HepG2 (cell line): ENCODE measurements around the gene MYO3A. TPM values are rescaled to one million over a fixed set of nuclear protein-coding genes. Genes with fewer than 3 reads are reported as not detected.

Experiments used
- ATAC-seq: fragments of 200-7000 bp; cut with Tn5 transposase; 3 replicates; pipeline ENCODE4 v1.9.1; 2020; ENCODE audit warnings: mild to moderate bottlenecking, moderate library complexity
- BruUV-seq: library from RNA; stranded (reverse); fragments of 400-500 nt; replicated peaks from 2 replicates; lab custom pipeline; 2021; lab: Mats Ljungman, UMichigan
- CTCF ChIA-PET: fragments of 300-600 bp; formaldehyde crosslinking; extraction: SDS; loops from one replicate; lab custom pipeline; 2021; ENCODE audit warnings: low total read pairs, inconsistent platforms, low intra/inter-chr PET ratio; lab: Yijun Ruan, JAX
- POLR2A ChIA-PET: fragments of 350-600 bp; sonication (Branson Sonifier 250); formaldehyde crosslinking; loops from one replicate; lab custom pipeline; 2020; ENCODE audit warnings: antibody characterized with exemption, inconsistent platforms; lab: Yijun Ruan, JAX
- DNase-seq: peaks from one replicate; pipeline ENCODE4 v3.0.0-alpha.2; 2015; ENCODE audit warnings: low spot score
- FAIRE-seq: peaks from 3 replicates; lab custom pipeline; 2011; peaks lifted over from hg19 to GRCh38; lab: Jason Lieb, UNC
- H2AFZ ChIP-seq: one replicate; pipeline ENCODE4 v1.6.1; 2011; ENCODE audit warnings: low read length, inconsistent platforms
- H3K27ac ChIP-seq: fragments of 300-600 bp; 3 replicates; pipeline ENCODE4 v1.8.0; 2011; ENCODE audit warnings: mixed run types, mild to moderate bottlenecking, mixed read lengths, low read length, inconsistent platforms; ENCODE audit not compliant: insufficient read depth; ENCODE audit errors: extremely low read length
- H3K27me3 ChIP-seq, 2 experiments: fragments of 200-600 bp in 1 of 2; 2 replicates in 1 of 2; 3 replicates in 1 of 2; pipeline versions ENCODE4 v1.6.0 to v1.8.0; 2011; ENCODE audit warnings: low read length in 2 of 2, mild to moderate bottlenecking in 2 of 2, moderate library complexity in 2 of 2, inconsistent platforms in 1 of 2; ENCODE audit not compliant: insufficient read depth in 2 of 2, control insufficient read depth in 1 of 2
- H3K36me3 ChIP-seq, 2 experiments: fragments of 200-600 bp in 1 of 2; replicated peaks in 1 of 2; 2 replicates in 1 of 2; 3 replicates in 1 of 2; pipeline versions ENCODE4 v1.5.1 to v1.8.0; 2011; ENCODE audit warnings: low read length in 2 of 2, inconsistent platforms in 1 of 2; ENCODE audit not compliant: insufficient read depth in 2 of 2, control insufficient read depth in 1 of 2
- H3K4me1 ChIP-seq: 2 replicates; pipeline ENCODE4 v1.5.1; 2012; ENCODE audit warnings: low read length, inconsistent platforms; ENCODE audit not compliant: insufficient read depth
- H3K4me2 ChIP-seq: 2 replicates; pipeline ENCODE4 v1.6.0; 2011; ENCODE audit warnings: low read depth, low read length, inconsistent platforms
- H3K4me3 ChIP-seq, 3 experiments: fragments of 200-600 bp in 1 of 3; sonication (generic), shearing (Covaris generic) in 1 of 3; replicated peaks in 1 of 3; 2 replicates each; pipeline ENCODE4 v1.5.1; 2011 to 2016; ENCODE audit warnings: low read length in 3 of 3, inconsistent platforms in 2 of 3, low read depth in 2 of 3, mild to moderate bottlenecking in 2 of 3, control low read depth in 1 of 3, mixed read lengths in 1 of 3; ENCODE audit not compliant: insufficient read depth in 1 of 3
- H3K79me2 ChIP-seq: one replicate; pipeline ENCODE4 v1.6.1; 2011; ENCODE audit warnings: low read length, inconsistent platforms; ENCODE audit not compliant: insufficient read depth
- H3K9ac ChIP-seq: 2 replicates; pipeline ENCODE4 v1.6.0; 2011; ENCODE audit warnings: mild to moderate bottlenecking, low read depth, low read length, inconsistent platforms; ENCODE audit not compliant: insufficient read depth
- H3K9me3 ChIP-seq: 2 replicates; pipeline ENCODE4 v1.5.1; 2012; ENCODE audit warnings: mild to moderate bottlenecking, low read length
- H4K20me1 ChIP-seq: 2 replicates; pipeline ENCODE4 v1.6.0; 2011; ENCODE audit warnings: inconsistent platforms, mild to moderate bottlenecking, low read length, moderate library complexity; ENCODE audit not compliant: insufficient read depth
- BCL6 ChIP-seq: IDR thresholded peaks from 2 replicates; pipeline ENCODE4 v1.6.1; 2016; ENCODE audit warnings: missing genetic modification reagents, missing compliant biosample characterization
- FIP1L1 ChIP-seq: fragments of 200-400 bp; formaldehyde crosslinking; IDR thresholded peaks from 2 replicates; pipeline ENCODE4 v1.6.1; 2018; ENCODE audit warnings: low read depth, mild to moderate bottlenecking, low read length, moderate library complexity, borderline replicate concordance; ENCODE audit not compliant: insufficient read depth
- FOXM1 ChIP-seq: sonication (generic); formaldehyde crosslinking; IDR thresholded peaks from 2 replicates; pipeline ENCODE4 v1.5.0; 2020; ENCODE audit warnings: missing genetic modification reagents
- KAT8 ChIP-seq: IDR thresholded peaks from 2 replicates; pipeline ENCODE4 v1.6.1; 2016; ENCODE audit warnings: missing genetic modification reagents, missing compliant biosample characterization
- KDM5B ChIP-seq: sonication (generic); formaldehyde crosslinking; IDR thresholded peaks from 2 replicates; pipeline ENCODE4 v1.4.0; 2020; ENCODE audit warnings: missing genetic modification reagents, mild to moderate bottlenecking, borderline replicate concordance
- RBAK ChIP-seq: sonication (generic); formaldehyde crosslinking; IDR thresholded peaks from 2 replicates; pipeline ENCODE4 v1.5.1; 2020; ENCODE audit warnings: mild to moderate bottlenecking, missing genetic modification reagents
- SP4 ChIP-seq: sonication (generic); formaldehyde crosslinking; IDR thresholded peaks from 2 replicates; pipeline ENCODE4 v1.8.1; 2023; ENCODE audit warnings: mild to moderate bottlenecking, missing genetic modification reagents
- YY1 ChIP-seq: IDR thresholded peaks from 2 replicates; pipeline ENCODE4 v1.6.1; 2011; ENCODE audit warnings: low read length, low read depth, moderate library complexity, mild to moderate bottlenecking; ENCODE audit not compliant: insufficient read depth, insufficient replicate concordance
- ZNF576 ChIP-seq: sonication (generic); formaldehyde crosslinking; IDR thresholded peaks from 2 replicates; pipeline ENCODE4 v1.4.0; 2020; ENCODE audit warnings: mild to moderate bottlenecking, missing genetic modification reagents
- ZSCAN5A ChIP-seq: sonication (generic); formaldehyde crosslinking; IDR thresholded peaks from 2 replicates; pipeline ENCODE4 v1.8.0; 2022; ENCODE audit warnings: mild to moderate bottlenecking, missing genetic modification reagents, borderline replicate concordance
- WGBS: methylation state at CpG from one replicate; pipeline ENCODE4 v1.1.6; 2017; ENCODE audit warnings: low lambda C conversion rate; 5-methylcytosine and 5-hydroxymethylcytosine counted together
- in situ Hi-C: cut with HindIII; loops from 2 replicates; pipeline ENCODE4 v1.10.0; 2017; ENCODE audit warnings: low pct_unique_long_range_greater_than_20kb; ENCODE audit not compliant: extremely low pct_ligation_motif_present
- intact Hi-C: fragments of 100-400 bp; cut with micrococcal nuclease; formaldehyde crosslinking; loops from one replicate; pipeline ENCODE4 v1.10.0; 2022; ENCODE audit not compliant: unreplicated experiment
- polyA plus RNA-seq, 8 experiments: library from polyadenylated mRNA; depleted of rRNA in 3 of 8; stranded (reverse) in 7 of 8; unstranded in 1 of 8; fragments of >200 nt; fragmentation: Illumina TruSeq in 4 of 8; extraction: Trizol in 4 of 8; gene quantifications; 2 replicates each; pipeline versions ENCODE4 v1.2.1 to v1.2.3, GENCODE V29; 2011 to 2016; ENCODE audit warnings: low read depth in 4 of 8, missing spikeins in 1 of 8, mixed read lengths in 1 of 8; ENCODE audit not compliant: insufficient read depth in 1 of 8
- total RNA-seq, 5 experiments: library from RNA; depleted of rRNA; stranded (reverse); fragments of >200 nt; fragmentation: Illumina TruSeq; extraction: Trizol; gene quantifications; 2 replicates each; pipeline ENCODE4 v1.2.3, GENCODE V29; 2016; ENCODE audit warnings: low read depth in 1 of 5
- TF ChIP-seq, protein P1 (sequence below): IDR thresholded peaks from 2 replicates; pipeline ENCODE4 v1.6.1; 2016; ENCODE audit warnings: low read depth, missing genetic modification reagents, missing compliant biosample characterization

Gene MYO3A
- total and polyA plus RNA-seq, 2 of the 13 experiments (the other 11 are each of a cell fraction or from before 2014, with no cell fraction given) = not detected

- POLR2A ChIA-PET = no interaction called here
- H3K9ac ChIP-seq = no peak overlapping the region
- TF ChIP-seq BCL6 (no peak), SP4 (no peak), ZSCAN5A (CRISPR knock-in tag) (no peak), YY1 (no peak), KDM5B (CRISPR knock-in tag) (no peak), ZNF576 (CRISPR knock-in tag) (no peak), KAT8 (CRISPR knock-in tag) (no peak), RBAK (CRISPR knock-in tag) (no peak), FIP1L1 (no peak), FOXM1 (no peak)
- TF ChIP-seq, protein P1, sequence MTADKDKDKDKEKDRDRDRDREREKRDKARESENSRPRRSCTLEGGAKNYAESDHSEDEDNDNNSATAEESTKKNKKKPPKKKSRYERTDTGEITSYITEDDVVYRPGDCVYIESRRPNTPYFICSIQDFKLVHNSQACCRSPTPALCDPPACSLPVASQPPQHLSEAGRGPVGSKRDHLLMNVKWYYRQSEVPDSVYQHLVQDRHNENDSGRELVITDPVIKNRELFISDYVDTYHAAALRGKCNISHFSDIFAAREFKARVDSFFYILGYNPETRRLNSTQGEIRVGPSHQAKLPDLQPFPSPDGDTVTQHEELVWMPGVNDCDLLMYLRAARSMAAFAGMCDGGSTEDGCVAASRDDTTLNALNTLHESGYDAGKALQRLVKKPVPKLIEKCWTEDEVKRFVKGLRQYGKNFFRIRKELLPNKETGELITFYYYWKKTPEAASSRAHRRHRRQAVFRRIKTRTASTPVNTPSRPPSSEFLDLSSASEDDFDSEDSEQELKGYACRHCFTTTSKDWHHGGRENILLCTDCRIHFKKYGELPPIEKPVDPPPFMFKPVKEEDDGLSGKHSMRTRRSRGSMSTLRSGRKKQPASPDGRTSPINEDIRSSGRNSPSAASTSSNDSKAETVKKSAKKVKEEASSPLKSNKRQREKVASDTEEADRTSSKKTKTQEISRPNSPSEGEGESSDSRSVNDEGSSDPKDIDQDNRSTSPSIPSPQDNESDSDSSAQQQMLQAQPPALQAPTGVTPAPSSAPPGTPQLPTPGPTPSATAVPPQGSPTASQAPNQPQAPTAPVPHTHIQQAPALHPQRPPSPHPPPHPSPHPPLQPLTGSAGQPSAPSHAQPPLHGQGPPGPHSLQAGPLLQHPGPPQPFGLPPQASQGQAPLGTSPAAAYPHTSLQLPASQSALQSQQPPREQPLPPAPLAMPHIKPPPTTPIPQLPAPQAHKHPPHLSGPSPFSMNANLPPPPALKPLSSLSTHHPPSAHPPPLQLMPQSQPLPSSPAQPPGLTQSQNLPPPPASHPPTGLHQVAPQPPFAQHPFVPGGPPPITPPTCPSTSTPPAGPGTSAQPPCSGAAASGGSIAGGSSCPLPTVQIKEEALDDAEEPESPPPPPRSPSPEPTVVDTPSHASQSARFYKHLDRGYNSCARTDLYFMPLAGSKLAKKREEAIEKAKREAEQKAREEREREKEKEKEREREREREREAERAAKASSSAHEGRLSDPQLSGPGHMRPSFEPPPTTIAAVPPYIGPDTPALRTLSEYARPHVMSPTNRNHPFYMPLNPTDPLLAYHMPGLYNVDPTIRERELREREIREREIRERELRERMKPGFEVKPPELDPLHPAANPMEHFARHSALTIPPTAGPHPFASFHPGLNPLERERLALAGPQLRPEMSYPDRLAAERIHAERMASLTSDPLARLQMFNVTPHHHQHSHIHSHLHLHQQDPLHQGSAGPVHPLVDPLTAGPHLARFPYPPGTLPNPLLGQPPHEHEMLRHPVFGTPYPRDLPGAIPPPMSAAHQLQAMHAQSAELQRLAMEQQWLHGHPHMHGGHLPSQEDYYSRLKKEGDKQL = no peak
- no peaks in the 10 kb centered on the region for H3K9me3 ChIP-seq
- H3K27ac ChIP-seq = no peak overlapping the region
- CTCF ChIA-PET = no interaction called here
- H3K4me1 ChIP-seq = no peaks in the 10 kb centered on the region
- FAIRE-seq (no peak), DNase-seq (no peak), ATAC-seq (no peak)
- BruUV-seq = no TSS peak
- H2AFZ ChIP-seq = no peak overlapping the region
- H3K36me3 ChIP-seq = no peaks in the 10 kb centered on the region
- H3K4me2 ChIP-seq = no peak overlapping the region
- 21% methylated on average over 2 of the region's 3 CpGs for WGBS
- intact Hi-C loops = no loop called here
- in situ Hi-C loops = no loop called here
- H3K4me3 ChIP-seq = no peak overlapping the region
- no peaks in the 10 kb centered on the region for H3K79me2 ChIP-seq
- no peaks in the 10 kb centered on the region for H3K27me3 ChIP-seq
- H4K20me1 ChIP-seq = no peaks in the 10 kb centered on the region
These were observed 151.5 kb downstream of the MYO3A start for GRCh38 chr10:26085549-26085948.
